OCI-LY3 (cell line): ENCODE results near the gene SETD5.

Source experiments
- H2AFZ ChIP-seq: fragments of 200-600, 300-600 bp; shearing (Covaris generic); 2 replicates; pipeline ENCODE4 v1.6.0; 2014; ENCODE audit warnings: antibody characterized with exemption, low read depth, low read length
- H3K27ac ChIP-seq: fragments of 200-600, 300-600 bp; sonication (generic); 2 replicates; pipeline ENCODE4 v1.5.1; 2014; ENCODE audit warnings: mild to moderate bottlenecking, low read length, moderate library complexity, mixed read lengths
- H3K27me3 ChIP-seq: fragments of 200-600, 300-600 bp; sonication (generic); 2 replicates; pipeline ENCODE4 v1.6.1; 2014; ENCODE audit warnings: low read depth, low read length, mixed read lengths
- H3K36me3 ChIP-seq: fragments of 200-600, 300-600 bp; sonication (generic); replicated peaks from 2 replicates; pipeline ENCODE3; 2014; ENCODE audit warnings: low read depth, low read length, mixed read lengths
- H3K4me1 ChIP-seq: fragments of 300-600, 200-600 bp; sonication (generic); 2 replicates; pipeline ENCODE4 v1.6.1; 2014; ENCODE audit warnings: low read length, mixed read lengths
- H3K4me2 ChIP-seq: fragments of 200-600, 300-600 bp; sonication (generic); 2 replicates; pipeline ENCODE4 v1.6.1; 2014; ENCODE audit warnings: low read length, mixed read lengths
- H3K4me3 ChIP-seq: fragments of 300-600, 200-600 bp; sonication (generic); 2 replicates; pipeline ENCODE4 v1.5.1; 2014; ENCODE audit warnings: antibody characterized with exemption, mild to moderate bottlenecking, low read length, moderate library complexity
- H3K79me2 ChIP-seq: fragments of 300-600, 200-600 bp; shearing (Covaris generic); 2 replicates; pipeline ENCODE4 v1.6.1; 2014; ENCODE audit warnings: mild to moderate bottlenecking, low read length, mixed read lengths
- H3K9ac ChIP-seq: fragments of 300-600, 200-600 bp; shearing (Covaris generic); 2 replicates; pipeline ENCODE4 v1.6.0; 2014; ENCODE audit warnings: mild to moderate bottlenecking, low read length, moderate library complexity
- H3K9me3 ChIP-seq: fragments of 200-600, 300-600 bp; shearing (Covaris generic); 2 replicates; pipeline ENCODE4 v1.6.1; 2014; ENCODE audit warnings: low read length, mixed read lengths; ENCODE audit not compliant: insufficient read depth
- H4K20me1 ChIP-seq: fragments of 200-600, 300-600 bp; sonication (generic); 2 replicates; pipeline ENCODE4 v1.6.1; 2016; ENCODE audit warnings: low read length, mixed read lengths; ENCODE audit not compliant: insufficient read depth
- CTCF ChIP-seq: fragments of 200-600, 300-600 bp; sonication (generic); IDR thresholded peaks from 2 replicates; pipeline ENCODE4 v1.5.1; 2014; ENCODE audit warnings: antibody characterized with exemption, low read length, low read depth
- EZH2phosphoT487 ChIP-seq: fragments of 200-600 bp; shearing (Covaris generic); IDR thresholded peaks from 2 replicates; pipeline ENCODE4 v1.6.1; 2018; ENCODE audit warnings: antibody characterized with exemption, mixed run types, low read depth

The SETD5 gene

DNA sequence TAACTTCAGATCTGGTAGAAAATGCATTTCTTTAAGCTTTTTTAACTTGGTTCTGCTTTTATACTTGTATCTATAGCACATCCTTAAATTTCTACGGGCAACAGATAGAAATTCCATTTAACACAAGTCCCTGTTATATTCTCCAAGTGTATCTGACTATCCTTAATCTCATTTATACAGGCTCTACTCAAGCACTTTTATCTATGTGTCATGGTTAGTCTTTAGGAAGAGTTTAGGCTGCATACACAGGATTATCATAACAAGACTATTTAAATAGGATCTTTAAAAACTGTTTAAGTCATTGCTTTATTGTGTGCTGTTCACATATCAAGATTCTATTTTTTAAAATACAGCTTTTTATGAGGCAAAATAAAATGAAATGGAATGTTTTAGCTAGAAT lies 52.7 kb downstream of the SETD5 start:
- no peak overlapping the region for H2AFZ ChIP-seq
- no peak overlapping the region for H3K4me2 ChIP-seq
- H3K27me3 ChIP-seq: no peaks in the 10 kb centered on the region
- peaks cover 11% of the 10 kb centered on the region for H3K4me1 ChIP-seq
- H3K27ac ChIP-seq: no peak overlapping the region
- H3K36me3 ChIP-seq: peaks cover 73% of the 10 kb centered on the region
- TF ChIP-seq CTCF (no peak), EZH2phosphoT487 (no peak)
- H3K4me3 ChIP-seq: no peak overlapping the region
- H4K20me1 ChIP-seq: peaks cover 19% of the 10 kb centered on the region
- H3K9me3 ChIP-seq: no peaks in the 10 kb centered on the region
- H3K79me2 ChIP-seq: peaks cover 40% of the 10 kb centered on the region
- no peak overlapping the region for H3K9ac ChIP-seq

GRCh38 chr3:9450991-9451390 lies 53.6 kb downstream of the SETD5 start:
- H3K27ac ChIP-seq: no peak overlapping the region
- H4K20me1 ChIP-seq: peaks cover 23% of the 10 kb centered on the region
- H2AFZ ChIP-seq: no peak overlapping the region
- no peak for TF ChIP-seq EZH2phosphoT487
- TF ChIP-seq CTCF: no peak
- H3K4me1 ChIP-seq: peaks cover 11% of the 10 kb centered on the region
- no peak overlapping the region for H3K4me2 ChIP-seq
- no peaks in the 10 kb centered on the region for H3K9me3 ChIP-seq
- H3K36me3 ChIP-seq: peaks cover 75% of the 10 kb centered on the region
- peaks cover 40% of the 10 kb centered on the region for H3K79me2 ChIP-seq
- no peak overlapping the region for H3K4me3 ChIP-seq
- H3K27me3 ChIP-seq: no peaks in the 10 kb centered on the region
- no peak overlapping the region for H3K9ac ChIP-seq

GRCh38 chr3:9452417-9452816 lies 55.0 kb downstream of the SETD5 start:
- Histone ChIP-seq H3K9ac (no peak overlapping the region), H3K79me2 (peaks cover 38% of the 10 kb centered on the region), H3K27ac (no peak overlapping the region), H3K4me1 (peaks cover 11% of the 10 kb centered on the region), H3K4me2 (no peak overlapping the region), H3K27me3 (no peaks in the 10 kb centered on the region), H3K9me3 (no peaks in the 10 kb centered on the region), H3K4me3 (no peak overlapping the region), H2AFZ (no peak overlapping the region), H4K20me1 (peaks cover 23% of the 10 kb centered on the region), H3K36me3 (peaks cover 69% of the 10 kb centered on the region)
- TF ChIP-seq EZH2phosphoT487 (no peak), CTCF (no peak)

GRCh38 chr3:9455596-9456131 lies 58.2 kb downstream of the SETD5 start:
- Histone ChIP-seq H3K36me3 (peaks cover 59% of the 10 kb centered on the region), H3K79me2 (peaks cover 15% of the 10 kb centered on the region)
- TF ChIP-seq CTCF (no peak), EZH2phosphoT487 (no peak)

More at GRCh38 chr3:9455596-9456131, 58.2 kb downstream of the SETD5 start:
- Histone ChIP-seq H3K27me3 (no peaks in the 10 kb centered on the region), H3K9ac (no peak overlapping the region), H3K9me3 (no peaks in the 10 kb centered on the region), H4K20me1 (peaks cover 10% of the 10 kb centered on the region), H3K27ac (no peak overlapping the region), H3K4me3 (no peak overlapping the region), H2AFZ (no peak overlapping the region), H3K4me1 (peaks cover 6% of the 10 kb centered on the region; the same call in 1 of the 2 replicates), H3K4me2 (no peak overlapping the region)
